T47D (cell line): ENCODE results near the gene LIN7B.

Source experiments
- DNase-seq, 2 experiments: peaks; one replicate each; pipeline versions ENCODE4 v3.0.0 to v3.0.0-alpha.2; 2011 to 2012; ENCODE audit warnings: low read depth in 1 of 2, low spot score in 1 of 2
- JUND ChIP-seq: IDR thresholded peaks from 2 replicates; pipeline ENCODE4 v1.6.1; 2012; ENCODE audit warnings: low read depth
- in situ Hi-C: cut with HindIII; loops from 2 replicates; pipeline ENCODE4 v1.10.0; 2016; ENCODE audit warnings: low sequenced_read_pairs, low pct_unique_long_range_greater_than_20kb

LIN7B gene

GRCh38 chr19:49155820-49156346, 41.7 kb downstream of the LIN7B start:
- no peak for TF ChIP-seq JUND
- no peak for DNase-seq
- in situ Hi-C loops = no loop called here

- TF ChIP-seq JUND = no peak
- DNase-seq = peak; percentile 51 to 90
- in situ Hi-C loops = no loop called here
Measured at GRCh38 chr19:49157445-49158224, 43.5 kb downstream of the LIN7B start, which contains the start of gene TRPM4. Gene TRPM4, plus strand, starts transcription at chr19:49157792. Its CDS starts 75 bp downstream, at chr19:49157867.

GRCh38 chr19:49160450-49161189, 46.5 kb downstream of the LIN7B start:
- no peak for DNase-seq
- in situ Hi-C loops = no loop called here
- TF ChIP-seq JUND = no peak

GRCh38 chr19:49161987-49162386, 47.8 kb downstream of the LIN7B start:
- in situ Hi-C loops = no loop called here
- DNase-seq = no peak

GRCh38 chr19:49165111-49165750, 51.1 kb downstream of the LIN7B start:
- TF ChIP-seq JUND = no peak
- DNase-seq = peak; percentile 51 to 89
- in situ Hi-C loops = no loop called here

More at GRCh38 chr19:49161987-49162386, 47.8 kb downstream of the LIN7B start:
- no peak for TF ChIP-seq JUND

- TF ChIP-seq JUND = no peak
- DNase-seq = no peak
- in situ Hi-C loops = no loop called here
Measured at GRCh38 chr19:49165865-49166301, 51.7 kb downstream of the LIN7B start.

- no peak for TF ChIP-seq JUND
- in situ Hi-C loops = no loop called here
- DNase-seq = no peak
Measured at GRCh38 chr19:49167857-49168409, 53.8 kb downstream of the LIN7B start.
